Osteocyte (in vitro differentiated cells): ENCODE results near the gene FBXO11. TPM values are rescaled to one million over a fixed set of nuclear protein-coding genes. Genes with fewer than 3 reads are reported as not detected.

Experiments
- DNase-seq: peaks from one replicate; pipeline ENCODE4 v3.0.0; 2021; ENCODE audit warnings: mixed read lengths; ENCODE audit not compliant: unreplicated experiment; ENCODE audit errors: extremely low spot score
- H3K27ac Mint-ChIP-seq: one replicate; pipeline ENCODE4 v1.8.0; 2021; ENCODE audit warnings: mild to moderate bottlenecking, mixed read lengths; ENCODE audit not compliant: unreplicated experiment
- H3K27me3 Mint-ChIP-seq: one replicate; pipeline ENCODE4 v1.8.0; 2021; ENCODE audit warnings: mixed read lengths; ENCODE audit not compliant: unreplicated experiment
- H3K36me3 Mint-ChIP-seq: one replicate; pipeline ENCODE4 v1.8.0; 2021; ENCODE audit warnings: mixed read lengths; ENCODE audit not compliant: unreplicated experiment
- H3K4me1 Mint-ChIP-seq: one replicate; pipeline ENCODE4 v1.8.0; 2021; ENCODE audit warnings: mixed read lengths; ENCODE audit not compliant: unreplicated experiment
- H3K4me3 Mint-ChIP-seq: one replicate; pipeline ENCODE4 v1.8.0; 2021; ENCODE audit warnings: mild to moderate bottlenecking, moderate library complexity, mixed read lengths; ENCODE audit not compliant: unreplicated experiment
- H3K9me3 Mint-ChIP-seq: one replicate; pipeline ENCODE4 v1.8.0; 2021; ENCODE audit warnings: mixed read lengths; ENCODE audit not compliant: unreplicated experiment
- total RNA-seq: library from RNA; stranded (reverse); gene quantifications from 2 replicates; pipeline ENCODE4 v1.2.1, GENCODE V29; 2021
- TF ChIP-seq, protein P1 (sequence below): fragments of 200-600 bp; sonication (generic); IDR thresholded peaks from 2 replicates; pipeline ENCODE4 v1.5.0; 2021; ENCODE audit warnings: antibody characterized with exemption, mild to moderate bottlenecking, moderate library complexity

FBXO11 gene
- total RNA-seq, 1 donor from 2014 or later, result 70.6 TPM

DNA sequence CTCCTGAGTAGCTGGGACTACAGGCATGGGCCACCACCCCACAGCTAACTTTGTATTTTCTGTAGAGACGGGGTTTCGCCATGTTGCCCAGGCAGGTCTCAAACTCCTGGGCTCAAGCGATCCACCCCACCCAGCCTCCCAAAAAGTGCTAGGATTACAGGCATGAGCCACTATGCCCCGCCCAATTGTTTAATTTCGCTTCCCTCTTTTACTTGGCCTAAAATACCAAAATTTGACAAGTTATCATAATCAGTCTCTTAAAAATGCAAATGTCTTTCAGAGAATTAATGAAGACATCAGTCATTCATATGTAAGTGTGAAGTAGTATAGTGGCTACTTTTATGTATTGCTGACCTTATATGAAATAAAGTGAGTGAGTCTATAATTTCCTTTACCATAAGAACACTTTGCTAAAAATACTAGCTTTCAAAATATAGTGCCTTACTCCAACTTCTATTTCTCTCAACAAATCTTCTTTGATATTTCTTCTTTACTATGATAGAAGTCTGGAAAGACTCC, 9.8 kb downstream of the FBXO11 start:
- no peak overlapping the region for H3K27ac Mint-ChIP-seq
- H3K9me3 Mint-ChIP-seq, result no peaks in the 10 kb centered on the region
- no peak overlapping the region for H3K4me3 Mint-ChIP-seq
- H3K36me3 Mint-ChIP-seq, result peaks cover 6% of the 10 kb centered on the region
- no peak for DNase-seq
- H3K4me1 Mint-ChIP-seq, result peaks cover 66% of the 10 kb centered on the region
- no peaks in the 10 kb centered on the region for H3K27me3 Mint-ChIP-seq
- TF ChIP-seq, protein P1, sequence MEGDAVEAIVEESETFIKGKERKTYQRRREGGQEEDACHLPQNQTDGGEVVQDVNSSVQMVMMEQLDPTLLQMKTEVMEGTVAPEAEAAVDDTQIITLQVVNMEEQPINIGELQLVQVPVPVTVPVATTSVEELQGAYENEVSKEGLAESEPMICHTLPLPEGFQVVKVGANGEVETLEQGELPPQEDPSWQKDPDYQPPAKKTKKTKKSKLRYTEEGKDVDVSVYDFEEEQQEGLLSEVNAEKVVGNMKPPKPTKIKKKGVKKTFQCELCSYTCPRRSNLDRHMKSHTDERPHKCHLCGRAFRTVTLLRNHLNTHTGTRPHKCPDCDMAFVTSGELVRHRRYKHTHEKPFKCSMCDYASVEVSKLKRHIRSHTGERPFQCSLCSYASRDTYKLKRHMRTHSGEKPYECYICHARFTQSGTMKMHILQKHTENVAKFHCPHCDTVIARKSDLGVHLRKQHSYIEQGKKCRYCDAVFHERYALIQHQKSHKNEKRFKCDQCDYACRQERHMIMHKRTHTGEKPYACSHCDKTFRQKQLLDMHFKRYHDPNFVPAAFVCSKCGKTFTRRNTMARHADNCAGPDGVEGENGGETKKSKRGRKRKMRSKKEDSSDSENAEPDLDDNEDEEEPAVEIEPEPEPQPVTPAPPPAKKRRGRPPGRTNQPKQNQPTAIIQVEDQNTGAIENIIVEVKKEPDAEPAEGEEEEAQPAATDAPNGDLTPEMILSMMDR, result no peak

DNA sequence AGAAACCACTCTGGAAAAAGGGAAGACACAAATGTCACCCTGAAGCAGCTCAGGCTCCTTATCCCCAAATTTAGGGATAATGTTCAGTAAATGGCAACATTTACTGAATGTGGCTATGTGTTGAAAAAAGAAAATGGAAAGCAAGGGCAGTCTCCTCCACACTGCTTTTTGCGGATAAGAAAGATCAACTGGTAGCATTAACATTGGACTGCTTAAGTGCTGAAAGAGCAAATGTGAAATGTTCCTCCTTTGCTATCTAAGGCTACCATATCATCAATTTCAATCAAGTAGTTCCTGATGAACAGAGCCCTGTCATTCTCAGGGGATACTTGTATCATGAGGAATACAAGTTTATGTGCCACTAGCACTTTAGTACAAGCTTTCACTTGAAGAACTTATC, 12.5 kb downstream of the FBXO11 start:
- H3K4me3 Mint-ChIP-seq, result no peak overlapping the region
- no peaks in the 10 kb centered on the region for H3K9me3 Mint-ChIP-seq
- no peak for DNase-seq
- H3K27ac Mint-ChIP-seq, result no peak overlapping the region
- peaks cover 6% of the 10 kb centered on the region for H3K36me3 Mint-ChIP-seq
- no peaks in the 10 kb centered on the region for H3K27me3 Mint-ChIP-seq
- TF ChIP-seq, protein P1, result no peak
- peaks cover 62% of the 10 kb centered on the region for H3K4me1 Mint-ChIP-seq

DNA sequence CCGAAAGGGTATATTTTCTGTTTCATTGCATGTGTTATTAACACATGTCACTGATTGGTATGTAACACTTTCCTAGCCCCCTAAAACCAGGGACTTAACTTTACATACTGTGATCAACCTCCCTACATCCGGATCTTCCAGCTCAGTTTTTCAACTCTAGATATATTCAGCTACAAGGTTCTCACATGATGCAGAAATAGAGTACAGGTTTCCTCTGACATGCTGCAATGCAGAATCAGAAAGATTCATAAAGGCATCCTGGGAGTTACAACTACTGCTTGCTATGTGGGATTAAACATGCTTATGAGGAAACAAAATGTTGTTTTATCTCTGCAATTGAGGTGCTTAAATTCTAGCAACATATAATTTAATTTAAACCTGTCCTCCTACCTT, 14.0 kb downstream of the FBXO11 start:
- no peak overlapping the region for H3K4me3 Mint-ChIP-seq
- peaks cover 2% of the 10 kb centered on the region for H3K36me3 Mint-ChIP-seq
- H3K27me3 Mint-ChIP-seq, result no peaks in the 10 kb centered on the region
- DNase-seq, result no peak
- H3K9me3 Mint-ChIP-seq, result no peaks in the 10 kb centered on the region
- TF ChIP-seq, protein P1, result no peak
- H3K27ac Mint-ChIP-seq, result no peak overlapping the region
- H3K4me1 Mint-ChIP-seq, result peaks cover 57% of the 10 kb centered on the region

DNA sequence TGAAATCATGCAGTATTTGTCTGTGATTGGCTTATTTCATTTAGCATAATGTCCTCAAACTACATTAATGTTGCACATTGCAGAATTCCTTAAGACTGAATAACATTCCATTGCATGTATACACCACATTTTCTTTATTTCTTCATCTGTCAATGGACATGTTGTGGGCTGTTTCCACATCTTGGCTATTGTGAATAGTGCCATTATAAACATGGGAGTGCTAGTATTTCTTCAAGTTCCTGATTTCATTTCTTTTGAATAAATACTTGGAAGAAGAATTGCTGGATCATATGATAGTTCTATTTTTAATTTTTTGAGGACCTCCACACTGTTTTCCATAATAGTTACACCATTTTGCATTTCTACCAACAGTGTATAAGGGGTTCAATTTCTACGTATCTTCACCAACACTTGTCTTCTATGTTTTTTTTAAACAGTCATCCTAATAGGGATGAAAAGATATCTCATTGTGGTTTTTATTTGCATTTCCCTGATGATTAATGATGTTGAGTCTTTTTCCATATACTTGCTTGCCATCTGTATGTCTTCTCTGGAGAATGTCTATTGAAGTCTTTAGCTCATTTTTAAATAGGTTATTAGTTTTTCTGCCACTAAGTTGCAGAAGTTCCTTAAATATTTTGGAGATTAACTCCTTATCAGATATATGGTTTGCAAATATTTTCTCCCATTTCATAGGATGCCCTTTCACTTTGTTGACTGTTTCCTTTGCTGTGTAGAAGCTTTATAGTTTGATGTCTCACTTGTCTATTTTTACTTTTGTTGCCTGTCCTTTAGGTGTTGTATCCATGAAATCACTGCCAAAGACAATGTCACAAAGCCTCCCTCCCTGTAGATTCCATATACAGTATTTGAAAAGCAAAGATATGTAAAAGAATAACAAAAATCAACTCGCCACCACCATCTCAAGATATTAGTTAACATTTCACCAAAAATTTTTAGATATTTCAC, 14.6 kb downstream of the FBXO11 start:
- Mint-ChIP-seq H3K27ac (no peak overlapping the region), H3K9me3 (no peaks in the 10 kb centered on the region), H3K27me3 (no peaks in the 10 kb centered on the region), H3K4me1 (peaks cover 51% of the 10 kb centered on the region), H3K36me3 (no peaks in the 10 kb centered on the region), H3K4me3 (no peak overlapping the region)
- no peak for DNase-seq
- TF ChIP-seq, protein P1, result no peak

DNA sequence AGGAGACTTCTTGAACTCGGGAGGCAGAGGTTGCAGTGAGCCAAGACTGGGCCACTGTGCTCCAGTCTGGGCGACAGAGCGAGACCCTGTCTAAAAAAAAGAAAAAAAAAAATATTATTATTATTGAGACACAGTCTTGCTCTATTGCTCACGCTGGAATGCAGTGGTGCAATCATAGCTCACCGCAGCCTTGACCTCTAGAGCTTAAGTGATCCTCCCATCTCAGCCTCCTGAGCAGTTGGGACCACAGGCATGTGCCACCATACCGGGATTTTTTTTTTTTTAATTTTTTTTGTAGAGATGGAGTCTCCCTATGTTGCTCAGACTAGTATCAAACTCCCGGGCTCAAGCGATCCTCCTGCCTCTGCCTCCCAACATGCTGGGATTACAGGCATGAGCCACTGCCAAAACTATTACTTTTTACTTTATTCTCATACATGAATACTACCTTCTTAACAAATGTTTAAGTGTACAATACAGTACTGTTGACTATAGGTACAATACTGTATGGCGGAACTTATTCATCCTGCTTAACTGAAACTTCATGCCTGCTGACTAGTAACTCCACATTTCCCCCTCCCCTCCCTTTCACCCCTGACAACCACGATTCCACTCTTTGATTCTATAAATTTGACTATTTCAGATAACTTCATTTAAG, 15.5 kb downstream of the FBXO11 start:
- no peak overlapping the region for H3K4me3 Mint-ChIP-seq
- H3K36me3 Mint-ChIP-seq, result no peaks in the 10 kb centered on the region
- no peak overlapping the region for H3K27ac Mint-ChIP-seq
- DNase-seq, result no peak
- TF ChIP-seq, protein P1, result no peak
- H3K27me3 Mint-ChIP-seq, result no peaks in the 10 kb centered on the region
- H3K4me1 Mint-ChIP-seq, result peaks cover 43% of the 10 kb centered on the region
- no peaks in the 10 kb centered on the region for H3K9me3 Mint-ChIP-seq
